Upper lobe of left lung (tissue), 4 donors: ENCODE data around the gene HDHD3.

Experiments used
- POLR2A ChIP-seq, 4 donors: fragments of 450-650 bp; IDR thresholded peaks; one replicate each; pipeline ENCODE4 v1.5.1; 2016 to 2017; ENCODE audit warnings: antibody characterized with exemption in 4 of 4, mild to moderate bottlenecking in 2 of 4
- POLR2AphosphoS5 ChIP-seq, 2 donors: sonication (generic); formaldehyde crosslinking; IDR thresholded peaks; one replicate each; pipeline ENCODE4 v1.5.1; 2017; ENCODE audit warnings: antibody characterized with exemption in 2 of 2
- TF ChIP-seq, protein P1 (sequence below), 6 experiments: fragments of 450-650 bp in 4 of 6; fragments of 200-600 bp in 2 of 6; sonication (generic) in 2 of 6; IDR thresholded peaks; one replicate each; pipeline ENCODE4 v1.5.1; 2016 to 2019; ENCODE audit warnings: antibody characterized with exemption in 6 of 6

DNA sequence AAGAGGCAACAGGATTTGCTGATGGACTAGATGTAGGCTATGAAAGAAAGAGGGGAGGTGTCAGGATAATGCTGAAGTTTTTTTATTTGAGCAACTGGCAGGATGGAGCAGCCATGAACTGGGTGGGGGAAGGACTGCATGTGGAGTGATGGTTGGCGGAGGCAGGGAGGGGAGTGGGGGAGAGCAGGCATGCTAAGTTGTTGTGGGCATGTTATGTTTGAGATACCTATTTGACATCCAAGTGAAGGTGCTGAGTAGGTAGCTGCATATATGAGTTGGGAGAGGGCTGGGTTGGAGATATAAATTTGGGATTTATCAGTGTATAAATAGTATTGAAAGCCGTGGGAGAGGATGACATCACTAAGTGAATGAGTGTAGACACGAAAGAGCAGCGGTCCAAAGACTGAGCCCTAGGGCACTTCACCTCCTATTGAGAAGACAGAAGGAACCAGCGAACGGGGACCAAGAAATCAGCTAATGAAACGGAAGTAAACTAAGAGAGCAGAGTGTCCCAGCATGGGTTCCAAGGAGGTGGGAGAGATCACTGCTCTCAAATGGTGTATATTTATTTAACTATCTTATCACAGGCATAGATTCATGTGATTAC lies 20.0 kb downstream of the HDHD3 start:
- TF ChIP-seq POLR2A (IDR thresholded peaks at IDR 0.05) (no peak), POLR2AphosphoS5 (IDR thresholded peaks at IDR 0.05) (no peak)
- TF ChIP-seq, protein P1, sequence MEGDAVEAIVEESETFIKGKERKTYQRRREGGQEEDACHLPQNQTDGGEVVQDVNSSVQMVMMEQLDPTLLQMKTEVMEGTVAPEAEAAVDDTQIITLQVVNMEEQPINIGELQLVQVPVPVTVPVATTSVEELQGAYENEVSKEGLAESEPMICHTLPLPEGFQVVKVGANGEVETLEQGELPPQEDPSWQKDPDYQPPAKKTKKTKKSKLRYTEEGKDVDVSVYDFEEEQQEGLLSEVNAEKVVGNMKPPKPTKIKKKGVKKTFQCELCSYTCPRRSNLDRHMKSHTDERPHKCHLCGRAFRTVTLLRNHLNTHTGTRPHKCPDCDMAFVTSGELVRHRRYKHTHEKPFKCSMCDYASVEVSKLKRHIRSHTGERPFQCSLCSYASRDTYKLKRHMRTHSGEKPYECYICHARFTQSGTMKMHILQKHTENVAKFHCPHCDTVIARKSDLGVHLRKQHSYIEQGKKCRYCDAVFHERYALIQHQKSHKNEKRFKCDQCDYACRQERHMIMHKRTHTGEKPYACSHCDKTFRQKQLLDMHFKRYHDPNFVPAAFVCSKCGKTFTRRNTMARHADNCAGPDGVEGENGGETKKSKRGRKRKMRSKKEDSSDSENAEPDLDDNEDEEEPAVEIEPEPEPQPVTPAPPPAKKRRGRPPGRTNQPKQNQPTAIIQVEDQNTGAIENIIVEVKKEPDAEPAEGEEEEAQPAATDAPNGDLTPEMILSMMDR (IDR thresholded peaks at IDR 0.05): no peak
